Breast epithelium (tissue), 3 donors: ENCODE data around the gene PCDHA6.

Experiments
- POLR2A ChIP-seq: fragments of 450-650 bp; IDR thresholded peaks from one replicate; pipeline ENCODE4 v1.6.1; 2016; ENCODE audit warnings: antibody characterized with exemption, mild to moderate bottlenecking, moderate library complexity
- TF ChIP-seq, protein P1 (sequence below), 3 donors: fragments of 450-650 bp; IDR thresholded peaks; one replicate each; pipeline ENCODE4 v1.5.1; 2016 to 2017; ENCODE audit warnings: antibody characterized with exemption in 3 of 3, mild to moderate bottlenecking in 3 of 3, moderate library complexity in 3 of 3

DNA sequence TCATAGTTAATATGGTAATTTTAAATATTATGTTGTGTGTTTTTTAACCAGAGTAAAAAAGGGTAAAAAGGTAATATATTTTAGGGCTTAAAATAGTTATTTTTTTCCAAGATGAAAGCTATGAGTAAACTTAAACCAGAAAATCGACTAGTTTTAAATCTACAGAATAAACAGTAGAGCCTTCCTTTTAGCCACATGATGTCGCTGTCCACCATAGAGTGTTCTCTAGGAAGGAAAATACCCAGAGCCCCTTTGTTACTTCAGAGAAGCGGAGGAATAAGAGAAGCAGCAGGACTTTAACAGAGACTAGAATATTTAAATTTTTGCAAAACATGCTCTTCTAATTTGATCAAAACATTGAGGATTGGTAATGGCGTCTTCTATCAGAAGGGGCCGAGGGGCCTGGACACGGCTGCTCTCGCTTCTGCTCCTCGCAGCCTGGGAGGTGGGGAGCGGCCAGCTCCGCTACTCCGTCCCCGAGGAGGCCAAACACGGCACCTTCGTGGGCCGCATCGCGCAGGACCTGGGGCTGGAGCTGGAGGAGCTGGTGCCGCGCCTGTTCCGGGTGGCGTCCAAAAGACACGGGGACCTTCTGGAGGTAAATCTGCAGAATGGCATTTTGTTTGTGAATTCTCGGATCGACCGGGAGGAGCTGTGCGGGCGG lies 33.0 kb upstream of the PCDHA6 start, which contains the start of gene PCDHA2:
- TF ChIP-seq, protein P1, sequence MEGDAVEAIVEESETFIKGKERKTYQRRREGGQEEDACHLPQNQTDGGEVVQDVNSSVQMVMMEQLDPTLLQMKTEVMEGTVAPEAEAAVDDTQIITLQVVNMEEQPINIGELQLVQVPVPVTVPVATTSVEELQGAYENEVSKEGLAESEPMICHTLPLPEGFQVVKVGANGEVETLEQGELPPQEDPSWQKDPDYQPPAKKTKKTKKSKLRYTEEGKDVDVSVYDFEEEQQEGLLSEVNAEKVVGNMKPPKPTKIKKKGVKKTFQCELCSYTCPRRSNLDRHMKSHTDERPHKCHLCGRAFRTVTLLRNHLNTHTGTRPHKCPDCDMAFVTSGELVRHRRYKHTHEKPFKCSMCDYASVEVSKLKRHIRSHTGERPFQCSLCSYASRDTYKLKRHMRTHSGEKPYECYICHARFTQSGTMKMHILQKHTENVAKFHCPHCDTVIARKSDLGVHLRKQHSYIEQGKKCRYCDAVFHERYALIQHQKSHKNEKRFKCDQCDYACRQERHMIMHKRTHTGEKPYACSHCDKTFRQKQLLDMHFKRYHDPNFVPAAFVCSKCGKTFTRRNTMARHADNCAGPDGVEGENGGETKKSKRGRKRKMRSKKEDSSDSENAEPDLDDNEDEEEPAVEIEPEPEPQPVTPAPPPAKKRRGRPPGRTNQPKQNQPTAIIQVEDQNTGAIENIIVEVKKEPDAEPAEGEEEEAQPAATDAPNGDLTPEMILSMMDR (IDR thresholded peaks at IDR 0.05): no peak
- no peak for TF ChIP-seq POLR2A
